ENCODE data around the gene HOXD3. TPM values are rescaled to one million over a fixed set of nuclear protein-coding genes. Genes with fewer than 3 reads are reported as not detected.

Gene HOXD3
- total and polyA plus RNA-seq, 2 of the 8 experiments (the other 6 are each of a cell fraction or from before 2014, with no cell fraction given): not detected

DNA sequence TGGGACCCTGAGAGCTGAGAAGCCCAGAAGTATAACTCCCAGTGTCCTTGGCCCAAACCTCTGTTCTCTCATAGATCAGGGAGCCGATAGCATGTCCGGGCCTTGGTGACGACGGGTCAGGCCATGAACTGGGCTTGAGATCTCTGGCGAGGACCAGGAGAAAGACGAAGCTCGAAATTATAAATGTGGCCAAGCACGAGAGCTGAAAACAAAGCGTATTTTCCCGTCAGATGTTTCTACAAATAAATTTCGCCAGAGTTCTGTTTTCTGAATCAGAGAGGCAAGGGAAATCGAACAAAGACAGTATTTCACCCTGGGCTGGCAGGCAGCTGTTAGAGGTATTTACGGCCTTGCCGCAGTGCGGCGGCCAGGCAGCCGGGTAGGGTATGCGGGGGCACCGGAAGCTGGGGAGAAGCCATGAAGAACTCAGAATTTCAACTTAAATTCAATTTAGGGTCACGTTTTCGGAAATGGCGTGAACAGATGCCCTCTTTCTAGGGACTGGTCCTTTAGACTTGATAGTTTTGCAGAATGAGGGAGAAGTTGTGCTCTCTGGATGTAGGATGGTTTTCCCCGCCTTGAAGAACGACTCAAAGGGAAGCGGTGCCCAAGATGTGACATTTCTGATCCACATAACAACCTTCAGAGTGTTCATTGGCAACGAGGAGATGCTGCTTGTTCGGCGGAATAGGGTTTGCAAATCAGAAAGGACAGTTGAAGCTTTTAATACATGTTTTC is 18.0 kb upstream of the HOXD3 start (continued):
- TF ChIP-seq RAD21 (IDR thresholded peaks at IDR 0.05 in 1 of 2, conservative IDR thresholded peaks at IDR 0.05 in 1 of 2; ENCODE audit: low read depth in 2 of 2, low read length in 2 of 2) (no peak), CEBPB (IDR thresholded peaks at IDR 0.05; ENCODE audit: low read depth, low read length) (no peak), RBBP5 (IDR thresholded peaks at IDR 0.05; ENCODE audit: borderline replicate concordance, low read depth, low read length) (no peak), CREB1 (IDR thresholded peaks at IDR 0.05) (no peak), BCL11A (IDR thresholded peaks at IDR 0.05; ENCODE audit: low read depth in 2 of 2, low read length in 2 of 2) (no peak), CBX5 (IDR thresholded peaks at IDR 0.05; ENCODE audit: low read depth, low read length) (no peak), EZH2 (IDR thresholded peaks at IDR 0.05; ENCODE audit: low read depth, low read length, severe bottlenecking) (peak; percentile 77), SP1 (IDR thresholded peaks at IDR 0.05; ENCODE audit: low read depth, low read length) (no peak), TAF1 (IDR thresholded peaks at IDR 0.05; ENCODE audit: low read depth, low read length) (no peak)
